WTC11 (cell line): Measurements from ENCODE around the gene MUC2. TPM values are rescaled to one million over a fixed set of nuclear protein-coding genes. Genes with fewer than 3 reads are reported as not detected.

ENCODE experiments used
- ATAC-seq: fragments of 200-7000 bp; cut with Tn5 transposase; 2 replicates; pipeline ENCODE4 v1.10.0; 2021; ENCODE audit warnings: mild to moderate bottlenecking, moderate library complexity
- CTCF ChIA-PET: fragments of 300-600 bp; sonication (Branson Sonifier 250); formaldehyde crosslinking; loops from one replicate; lab custom pipeline; 2021; ENCODE audit warnings: antibody characterized with exemption; lab: Charles Lee
- POLR2A ChIA-PET: fragments of 350-600 bp; sonication (Branson Sonifier 250); formaldehyde crosslinking; loops from one replicate; lab custom pipeline; 2021; ENCODE audit warnings: antibody characterized with exemption; lab: Charles Lee
- DNase-seq: peaks from one replicate; pipeline ENCODE4 v3.0.0; 2021; ENCODE audit warnings: low spot score
- H3K27ac Mint-ChIP-seq: 2 replicates; pipeline ENCODE4 v1.8.0; 2021; ENCODE audit warnings: mixed read lengths
- H3K27me3 Mint-ChIP-seq: 2 replicates; pipeline ENCODE4 v1.8.0; 2021; ENCODE audit warnings: low read depth, mild to moderate bottlenecking, moderate library complexity, mixed read lengths
- H3K36me3 Mint-ChIP-seq: 2 replicates; pipeline ENCODE4 v1.8.0; 2021; ENCODE audit warnings: mixed read lengths
- H3K4me1 Mint-ChIP-seq: 2 replicates; pipeline ENCODE4 v1.8.0; 2022; ENCODE audit warnings: mixed read lengths
- H3K4me3 Mint-ChIP-seq: 2 replicates; pipeline ENCODE4 v1.8.0; 2021; ENCODE audit warnings: mild to moderate bottlenecking, moderate library complexity, mixed read lengths
- H3K9me3 Mint-ChIP-seq: 2 replicates; pipeline ENCODE4 v1.8.0; 2021; ENCODE audit warnings: mixed read lengths
- ESRRA ChIP-seq: sonication (generic); formaldehyde crosslinking; IDR thresholded peaks from 2 replicates; pipeline ENCODE4 v1.8.1; 2022; ENCODE audit warnings: mild to moderate bottlenecking, missing genetic modification reagents, borderline replicate concordance
- ETV6 ChIP-seq: sonication (generic); formaldehyde crosslinking; IDR thresholded peaks from 2 replicates; pipeline ENCODE4 v1.8.1; 2022; ENCODE audit warnings: mild to moderate bottlenecking, missing genetic modification reagents
- FOXJ3 ChIP-seq: sonication (generic); formaldehyde crosslinking; IDR thresholded peaks from 2 replicates; pipeline ENCODE4 v1.9.0; 2021; ENCODE audit warnings: missing genetic modification reagents, mild to moderate bottlenecking, borderline replicate concordance
- GABPB1 ChIP-seq: sonication (generic); formaldehyde crosslinking; IDR thresholded peaks from 2 replicates; pipeline ENCODE4 v1.8.1; 2023; ENCODE audit warnings: mild to moderate bottlenecking, missing genetic modification reagents
- IRF2 ChIP-seq: sonication (generic); formaldehyde crosslinking; IDR thresholded peaks from 2 replicates; pipeline ENCODE4 v1.8.0; 2022; ENCODE audit warnings: low read depth, missing genetic modification reagents, borderline replicate concordance
- JUN ChIP-seq: sonication (generic); formaldehyde crosslinking; IDR thresholded peaks from 2 replicates; pipeline ENCODE4 v1.8.0; 2023; ENCODE audit warnings: mild to moderate bottlenecking, missing genetic modification reagents
- NR2C2 ChIP-seq: sonication (generic); formaldehyde crosslinking; IDR thresholded peaks from 2 replicates; pipeline ENCODE4 v1.8.0; 2022; ENCODE audit warnings: mild to moderate bottlenecking, missing genetic modification reagents
- SMAD4 ChIP-seq: sonication (generic); formaldehyde crosslinking; IDR thresholded peaks from 2 replicates; pipeline ENCODE4 v1.8.0; 2022; ENCODE audit warnings: mild to moderate bottlenecking, missing genetic modification reagents
- TEAD1 ChIP-seq: sonication (generic); formaldehyde crosslinking; IDR thresholded peaks from 2 replicates; pipeline ENCODE4 v1.8.0; 2022; ENCODE audit warnings: mild to moderate bottlenecking, missing genetic modification reagents
- ZBTB21 ChIP-seq: sonication (generic); formaldehyde crosslinking; IDR thresholded peaks from 2 replicates; pipeline ENCODE4 v1.8.1; 2023; ENCODE audit warnings: mild to moderate bottlenecking, missing genetic modification reagents, borderline replicate concordance
- ZNF138 ChIP-seq: sonication (generic); formaldehyde crosslinking; conservative IDR thresholded peaks from 2 replicates; pipeline ENCODE4 v1.8.1; 2022; ENCODE audit warnings: mild to moderate bottlenecking, moderate library complexity, missing genetic modification reagents
- ZNF263 ChIP-seq: sonication (generic); formaldehyde crosslinking; IDR thresholded peaks from 2 replicates; pipeline ENCODE4 v1.8.1; 2022; ENCODE audit warnings: low read depth, mild to moderate bottlenecking, moderate library complexity, missing genetic modification reagents
- ZNF423 ChIP-seq: fragments of 250-450 bp; sonication (Bioruptor Pico); IDR thresholded peaks from 2 replicates; pipeline ENCODE4 v2.1.2; 2022; ENCODE audit warnings: mild to moderate bottlenecking, moderate library complexity
- total RNA-seq: library from RNA; stranded (reverse); gene quantifications from 3 replicates; pipeline ENCODE4 v1.2.3, GENCODE V29; 2021
- TF ChIP-seq, protein P1 (sequence below): sonication (generic); formaldehyde crosslinking; conservative IDR thresholded peaks from 2 replicates; pipeline ENCODE4 v1.8.1; 2022; ENCODE audit warnings: mild to moderate bottlenecking, missing genetic modification reagents
- TF ChIP-seq, protein P2 (sequence below): sonication (generic); formaldehyde crosslinking; IDR thresholded peaks from 2 replicates; pipeline ENCODE4 v1.8.1; 2022; ENCODE audit warnings: low read depth, missing genetic modification reagents, borderline replicate concordance
- TF ChIP-seq, protein P3 (sequence below): fragments of 250-450 bp; sonication (Bioruptor Pico); IDR thresholded peaks from 2 replicates; pipeline ENCODE4 v1.9.0; 2021; ENCODE audit warnings: mild to moderate bottlenecking, borderline replicate concordance

MUC2 gene
- total RNA-seq, 1 experiment from 2014 or later = 0.22 TPM

DNA sequence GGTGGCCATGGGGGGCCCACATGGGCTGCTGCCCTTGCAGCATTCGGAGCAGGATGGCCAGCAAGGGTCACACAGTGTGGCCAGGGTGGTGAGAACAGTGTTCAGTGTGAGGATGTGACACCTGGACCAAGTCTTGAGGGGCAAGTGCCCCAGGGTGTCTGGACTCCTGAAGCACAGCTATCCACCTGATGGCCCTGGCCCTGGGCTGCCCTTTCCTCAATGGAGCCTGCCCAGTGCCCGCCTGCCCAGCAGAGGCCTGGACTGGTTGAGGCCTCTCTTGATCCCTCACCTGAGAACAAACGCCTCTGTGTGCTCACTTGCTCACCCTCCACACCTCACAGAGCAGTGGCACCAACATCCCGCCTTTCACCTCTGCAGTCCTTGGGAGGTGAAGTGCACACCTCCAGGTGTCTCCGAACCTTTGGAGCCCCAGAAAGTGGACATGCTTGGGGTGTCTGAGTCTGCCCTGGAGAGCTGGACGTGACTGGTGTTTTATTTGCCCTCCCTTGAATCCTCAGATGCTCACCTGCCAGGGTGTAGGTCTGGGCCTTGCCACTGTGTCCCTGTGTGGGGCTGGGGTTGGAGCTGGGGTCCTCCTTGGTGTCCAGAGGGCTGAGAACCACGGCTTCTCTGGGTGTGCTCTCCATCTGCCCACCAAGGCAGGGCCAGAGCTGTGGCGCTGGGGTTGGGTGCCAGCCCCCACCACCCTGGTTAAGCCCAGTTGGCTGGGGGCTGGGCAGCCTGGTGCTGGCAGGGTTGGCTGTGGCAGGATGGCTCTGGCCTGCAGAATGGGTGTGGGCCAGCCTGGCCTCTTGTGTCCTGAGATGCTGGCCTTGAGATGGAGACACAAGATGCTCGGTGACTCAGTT is 3.8 kb upstream of the MUC2 start:
- H3K36me3 Mint-ChIP-seq = no peaks in the 10 kb centered on the region

DNA sequence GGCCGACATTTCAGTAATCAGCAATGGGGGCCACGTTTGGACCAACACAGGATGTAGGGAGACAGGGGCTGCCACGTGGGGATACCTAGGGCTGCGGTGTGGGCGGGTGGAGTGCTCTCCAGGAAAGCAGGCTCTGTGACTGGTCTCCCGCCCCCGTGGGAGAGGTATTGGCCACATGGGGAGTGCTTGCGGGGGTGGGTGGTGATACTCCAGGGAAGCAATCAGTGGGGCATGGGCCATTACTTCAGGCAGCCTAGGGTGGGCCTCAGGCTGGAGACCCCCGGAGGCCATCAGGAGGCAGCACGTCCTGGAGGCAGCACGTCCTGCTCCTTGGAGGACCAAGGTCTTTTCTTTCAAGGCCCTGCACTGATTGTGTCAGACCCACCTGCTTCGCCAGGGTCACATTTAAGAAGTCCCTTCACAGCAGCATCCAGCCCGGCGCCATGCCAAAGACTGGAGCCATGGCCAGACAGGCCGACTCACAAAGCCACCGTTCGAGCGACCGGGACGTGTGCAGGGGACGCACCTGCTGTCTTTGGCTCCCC is 3.0 kb upstream of the MUC2 start:
- ATAC-seq = no peak
- POLR2A ChIA-PET = no interaction called here
- DNase-seq = peak; percentile 12
- no peaks in the 10 kb centered on the region for H3K4me1 Mint-ChIP-seq
- TF ChIP-seq JUN (CRISPR knock-in tag) (no peak), TEAD1 (no peak), ETV6 (CRISPR knock-in tag) (no peak), ZNF263 (no peak), ZNF138 (CRISPR knock-in tag) (no peak), ESRRA (CRISPR knock-in tag) (no peak)
- TF ChIP-seq, protein P1, sequence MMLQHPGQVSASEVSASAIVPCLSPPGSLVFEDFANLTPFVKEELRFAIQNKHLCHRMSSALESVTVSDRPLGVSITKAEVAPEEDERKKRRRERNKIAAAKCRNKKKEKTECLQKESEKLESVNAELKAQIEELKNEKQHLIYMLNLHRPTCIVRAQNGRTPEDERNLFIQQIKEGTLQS = no peak
- TF ChIP-seq, protein P2, sequence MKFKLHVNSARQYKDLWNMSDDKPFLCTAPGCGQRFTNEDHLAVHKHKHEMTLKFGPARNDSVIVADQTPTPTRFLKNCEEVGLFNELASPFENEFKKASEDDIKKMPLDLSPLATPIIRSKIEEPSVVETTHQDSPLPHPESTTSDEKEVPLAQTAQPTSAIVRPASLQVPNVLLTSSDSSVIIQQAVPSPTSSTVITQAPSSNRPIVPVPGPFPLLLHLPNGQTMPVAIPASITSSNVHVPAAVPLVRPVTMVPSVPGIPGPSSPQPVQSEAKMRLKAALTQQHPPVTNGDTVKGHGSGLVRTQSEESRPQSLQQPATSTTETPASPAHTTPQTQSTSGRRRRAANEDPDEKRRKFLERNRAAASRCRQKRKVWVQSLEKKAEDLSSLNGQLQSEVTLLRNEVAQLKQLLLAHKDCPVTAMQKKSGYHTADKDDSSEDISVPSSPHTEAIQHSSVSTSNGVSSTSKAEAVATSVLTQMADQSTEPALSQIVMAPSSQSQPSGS (CRISPR knock-in tag) = no peak
- TF ChIP-seq, all 79 proteins: peak for 0
- CTCF ChIA-PET = no interaction called here
- no peak overlapping the region for H3K4me3 Mint-ChIP-seq
- H3K27me3 Mint-ChIP-seq = no peaks in the 10 kb centered on the region; the same call in 1 of the 2 replicates
- no peaks in the 10 kb centered on the region for H3K36me3 Mint-ChIP-seq
- no peak overlapping the region for H3K27ac Mint-ChIP-seq
- H3K9me3 Mint-ChIP-seq = peaks cover 3% of the 10 kb centered on the region; the same call in 1 of the 2 replicates

More for the DNA sequence above, 3.8 kb upstream of the MUC2 start:
- Mint-ChIP-seq H3K4me1 (no peaks in the 10 kb centered on the region), H3K4me3 (no peak overlapping the region), H3K27me3 (no peaks in the 10 kb centered on the region; the same call in 1 of the 2 replicates), H3K27ac (no peak overlapping the region), H3K9me3 (peaks cover 3% of the 10 kb centered on the region; the same call in 1 of the 2 replicates)
- ATAC-seq (no peak), DNase-seq (peak; percentile 7)
- CTCF ChIA-PET = no interaction called here
- POLR2A ChIA-PET = no interaction called here
- TF ChIP-seq IRF2 (CRISPR knock-in tag) (no peak), SMAD4 (CRISPR knock-in tag) (no peak), NR2C2 (CRISPR knock-in tag) (no peak), ZBTB21 (CRISPR knock-in tag) (no peak), FOXJ3 (CRISPR knock-in tag) (no peak), GABPB1 (no peak)

DNA sequence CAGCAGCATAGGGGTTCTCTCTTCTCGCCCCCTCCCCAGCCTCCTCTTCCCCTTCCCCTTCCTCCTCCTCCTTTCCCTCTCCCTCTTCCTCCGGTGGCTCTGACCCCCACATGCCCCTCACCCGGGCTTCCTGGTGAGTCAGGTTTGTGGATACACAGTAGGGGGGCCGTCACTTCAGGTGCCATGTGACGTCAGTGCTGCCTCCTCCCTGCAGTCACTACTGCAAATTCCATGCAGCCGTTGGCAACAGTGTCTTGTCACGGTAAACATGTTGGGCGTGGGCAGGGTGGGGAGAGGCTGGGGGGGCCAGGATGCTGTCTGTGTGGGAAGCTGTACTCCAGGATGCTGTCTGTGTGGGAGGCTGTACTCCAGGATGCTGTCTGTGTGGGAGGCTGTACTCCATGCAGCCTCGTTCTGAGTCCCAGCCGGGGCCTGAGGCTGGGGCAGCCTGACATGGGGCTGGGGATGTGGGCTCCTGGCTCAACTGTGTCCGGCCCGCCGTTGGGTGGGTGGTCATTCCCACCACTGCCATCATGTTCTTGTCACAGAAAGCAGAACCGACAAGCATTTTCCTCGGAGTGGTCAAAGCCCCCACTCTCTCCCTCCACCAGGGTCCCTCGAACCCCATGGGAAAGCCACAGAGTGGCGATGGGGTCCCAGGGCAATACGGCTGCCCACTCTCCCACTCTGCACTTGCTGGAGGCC is 2.4 kb upstream of the MUC2 start:
- TF ChIP-seq, protein P3, sequence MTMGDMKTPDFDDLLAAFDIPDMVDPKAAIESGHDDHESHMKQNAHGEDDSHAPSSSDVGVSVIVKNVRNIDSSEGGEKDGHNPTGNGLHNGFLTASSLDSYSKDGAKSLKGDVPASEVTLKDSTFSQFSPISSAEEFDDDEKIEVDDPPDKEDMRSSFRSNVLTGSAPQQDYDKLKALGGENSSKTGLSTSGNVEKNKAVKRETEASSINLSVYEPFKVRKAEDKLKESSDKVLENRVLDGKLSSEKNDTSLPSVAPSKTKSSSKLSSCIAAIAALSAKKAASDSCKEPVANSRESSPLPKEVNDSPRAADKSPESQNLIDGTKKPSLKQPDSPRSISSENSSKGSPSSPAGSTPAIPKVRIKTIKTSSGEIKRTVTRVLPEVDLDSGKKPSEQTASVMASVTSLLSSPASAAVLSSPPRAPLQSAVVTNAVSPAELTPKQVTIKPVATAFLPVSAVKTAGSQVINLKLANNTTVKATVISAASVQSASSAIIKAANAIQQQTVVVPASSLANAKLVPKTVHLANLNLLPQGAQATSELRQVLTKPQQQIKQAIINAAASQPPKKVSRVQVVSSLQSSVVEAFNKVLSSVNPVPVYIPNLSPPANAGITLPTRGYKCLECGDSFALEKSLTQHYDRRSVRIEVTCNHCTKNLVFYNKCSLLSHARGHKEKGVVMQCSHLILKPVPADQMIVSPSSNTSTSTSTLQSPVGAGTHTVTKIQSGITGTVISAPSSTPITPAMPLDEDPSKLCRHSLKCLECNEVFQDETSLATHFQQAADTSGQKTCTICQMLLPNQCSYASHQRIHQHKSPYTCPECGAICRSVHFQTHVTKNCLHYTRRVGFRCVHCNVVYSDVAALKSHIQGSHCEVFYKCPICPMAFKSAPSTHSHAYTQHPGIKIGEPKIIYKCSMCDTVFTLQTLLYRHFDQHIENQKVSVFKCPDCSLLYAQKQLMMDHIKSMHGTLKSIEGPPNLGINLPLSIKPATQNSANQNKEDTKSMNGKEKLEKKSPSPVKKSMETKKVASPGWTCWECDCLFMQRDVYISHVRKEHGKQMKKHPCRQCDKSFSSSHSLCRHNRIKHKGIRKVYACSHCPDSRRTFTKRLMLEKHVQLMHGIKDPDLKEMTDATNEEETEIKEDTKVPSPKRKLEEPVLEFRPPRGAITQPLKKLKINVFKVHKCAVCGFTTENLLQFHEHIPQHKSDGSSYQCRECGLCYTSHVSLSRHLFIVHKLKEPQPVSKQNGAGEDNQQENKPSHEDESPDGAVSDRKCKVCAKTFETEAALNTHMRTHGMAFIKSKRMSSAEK (CRISPR knock-in tag) = no peak
- peak; percentile 28; the same call in 1 of the 2 replicates for TF ChIP-seq ZNF423 (CRISPR knock-in tag)
- peak; percentile 8 for DNase-seq
- H3K9me3 Mint-ChIP-seq = peaks cover 3% of the 10 kb centered on the region; the same call in 1 of the 2 replicates
- no peak overlapping the region for H3K27ac Mint-ChIP-seq
- H3K4me1 Mint-ChIP-seq = no peaks in the 10 kb centered on the region
- CTCF ChIA-PET = no interaction called here
- no peaks in the 10 kb centered on the region for H3K36me3 Mint-ChIP-seq
- no peak for ATAC-seq
- H3K27me3 Mint-ChIP-seq = no peaks in the 10 kb centered on the region; the same call in 1 of the 2 replicates
- H3K4me3 Mint-ChIP-seq = no peak overlapping the region
- POLR2A ChIA-PET = no interaction called here
